GM18861 (cell line): Measurements from ENCODE around the gene SLC37A1.
A peak's percentile ranks its signal among the peaks of the same experiment; 100 is the strongest.
"Not testable (repeated sequence)": the region's sequence is repeated elsewhere in the genome, so short reads cannot be mapped to it uniquely, and the experiment has no call there.

Experiments used
- ATAC-seq: cut with Tn5 transposase; IDR thresholded peaks from one replicate; pipeline ENCODE4 v1.9.1; 2021; ENCODE audit not compliant: unreplicated experiment

The SLC37A1 gene

DNA sequence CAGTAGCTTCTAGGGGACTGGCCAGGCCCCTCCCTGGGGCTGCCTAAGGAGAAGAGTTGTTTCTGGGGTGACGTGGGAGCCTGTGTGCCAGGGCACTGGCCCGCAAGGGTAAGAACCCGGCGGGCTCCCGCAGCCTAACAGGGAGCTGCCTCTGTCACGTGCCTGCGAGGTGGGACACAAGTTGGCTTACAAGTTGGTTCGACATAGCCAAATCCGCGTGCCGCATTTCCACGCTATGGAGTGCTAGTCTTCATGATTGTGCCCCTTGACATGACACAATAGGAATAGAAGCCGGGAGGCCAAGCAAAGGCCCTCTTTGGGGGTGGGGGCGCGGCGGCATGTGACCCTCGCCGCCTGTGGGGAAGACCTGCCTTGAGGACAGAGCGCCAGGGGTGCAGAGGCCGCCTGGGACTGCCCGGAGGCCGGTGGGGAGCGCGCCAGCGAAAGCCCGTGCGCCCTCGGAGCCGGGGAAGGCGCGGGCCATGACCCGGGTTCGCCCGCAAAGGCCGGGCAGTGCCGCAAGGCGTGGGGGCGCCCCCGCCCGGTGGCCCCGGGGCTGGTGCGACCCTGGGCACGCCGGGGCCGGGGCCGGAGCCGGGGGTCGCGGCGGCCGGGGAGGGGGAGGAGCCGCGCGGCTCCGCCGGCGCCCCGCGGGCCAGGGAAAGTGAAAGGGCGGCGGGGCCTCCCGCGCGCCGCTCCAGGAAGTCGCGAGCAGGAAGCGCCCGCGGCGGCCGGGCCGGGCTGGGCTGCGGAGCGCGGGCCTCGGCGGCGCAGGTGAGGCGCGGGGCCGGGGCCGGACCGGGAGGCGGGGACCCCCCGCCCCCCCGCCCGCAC lies at the start of gene SLC37A1:
SLC37A1 (plus strand) TSS at position 702 of the 834 bp plus-strand sequence. CDS start 4,603 bp downstream, outside the sequence.
- ATAC-seq = peak; percentile 40

DNA sequence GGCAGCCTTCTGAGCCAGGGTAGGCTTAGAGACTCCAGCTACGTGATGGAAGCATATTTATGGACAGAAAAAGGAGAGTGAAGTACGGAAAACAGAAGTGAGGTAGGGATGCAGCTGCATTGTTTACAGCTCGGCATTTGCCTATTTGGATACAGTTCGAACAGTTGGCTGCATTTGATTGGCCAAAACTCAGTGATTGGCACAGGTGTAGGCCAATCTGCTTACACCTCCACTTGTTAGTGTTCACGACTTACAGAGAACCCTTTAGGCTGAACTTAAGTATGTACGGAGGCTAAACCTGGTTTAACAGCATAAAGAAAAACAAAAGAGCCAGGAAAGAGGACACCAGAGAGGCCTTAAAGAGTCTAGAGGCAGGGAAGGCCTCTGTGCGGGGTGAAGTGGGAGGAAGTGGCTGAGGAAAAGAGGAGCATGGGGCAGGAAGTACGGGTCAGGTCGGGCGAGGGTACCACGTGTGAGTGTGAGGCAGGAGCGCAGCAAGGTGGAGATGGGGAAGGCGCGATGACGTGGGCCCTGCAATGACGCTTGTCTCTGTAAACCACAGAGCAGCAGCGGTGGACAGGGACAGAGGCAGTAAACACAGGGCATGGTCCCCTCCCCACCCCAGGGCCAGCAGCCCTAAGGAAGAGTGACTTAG lies 49.7 kb upstream of the SLC37A1 start:
- no peak for ATAC-seq

DNA sequence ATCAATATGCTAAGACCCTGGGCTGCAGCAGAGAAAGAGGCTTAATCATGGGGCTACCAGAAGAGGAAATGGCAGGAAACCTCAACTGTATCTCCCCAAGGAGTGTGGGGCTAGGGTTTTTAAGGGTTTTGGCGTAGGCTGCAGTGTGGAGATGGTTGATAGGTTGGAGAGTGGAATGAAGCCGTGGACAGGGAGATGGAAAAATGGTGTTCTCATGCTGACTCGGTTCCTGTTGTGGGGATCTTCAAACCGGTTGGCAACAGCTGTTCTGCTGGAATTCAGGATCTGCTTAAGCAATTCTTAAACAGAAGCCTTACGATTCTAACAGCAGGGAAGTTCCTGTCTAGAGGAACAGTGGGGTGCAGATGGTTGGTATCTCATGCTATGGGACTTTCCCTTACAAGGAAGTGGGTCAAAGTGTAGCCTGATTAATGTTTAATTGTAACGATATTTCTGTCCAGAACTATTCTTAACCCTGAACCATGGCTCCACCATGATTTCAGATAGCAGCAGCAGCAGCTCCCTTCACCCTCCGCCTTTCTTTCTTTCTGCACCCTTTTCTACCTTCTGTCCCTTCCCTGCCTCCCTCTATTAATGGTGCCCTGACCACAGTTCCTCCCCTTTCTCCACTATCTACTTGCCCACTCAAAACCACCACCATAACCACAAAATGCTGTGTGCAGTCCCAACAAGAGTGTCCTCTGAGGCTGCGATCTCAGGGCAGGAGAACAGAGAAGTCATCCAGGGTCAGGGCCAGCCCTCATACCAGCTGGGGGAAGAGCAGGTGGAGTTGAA lies 48.4 kb upstream of the SLC37A1 start:
- ATAC-seq = peak; percentile 30

DNA sequence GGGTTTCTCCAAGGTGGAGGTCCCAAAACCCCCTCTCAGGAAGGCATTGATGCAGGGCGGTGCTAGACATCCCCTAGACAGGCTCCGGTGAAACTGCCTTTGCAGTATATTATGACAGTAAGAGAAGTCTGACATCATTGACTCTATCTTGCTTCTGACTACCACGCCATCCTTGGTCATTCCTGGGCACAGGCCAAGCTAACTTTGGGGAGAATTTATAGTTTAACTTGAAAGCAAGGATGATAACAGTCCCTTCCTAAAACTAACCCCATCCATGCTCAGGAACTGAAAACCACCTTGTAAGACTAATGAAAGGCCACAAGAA lies 47.9 kb upstream of the SLC37A1 start:
- peak; percentile 8 for ATAC-seq

DNA sequence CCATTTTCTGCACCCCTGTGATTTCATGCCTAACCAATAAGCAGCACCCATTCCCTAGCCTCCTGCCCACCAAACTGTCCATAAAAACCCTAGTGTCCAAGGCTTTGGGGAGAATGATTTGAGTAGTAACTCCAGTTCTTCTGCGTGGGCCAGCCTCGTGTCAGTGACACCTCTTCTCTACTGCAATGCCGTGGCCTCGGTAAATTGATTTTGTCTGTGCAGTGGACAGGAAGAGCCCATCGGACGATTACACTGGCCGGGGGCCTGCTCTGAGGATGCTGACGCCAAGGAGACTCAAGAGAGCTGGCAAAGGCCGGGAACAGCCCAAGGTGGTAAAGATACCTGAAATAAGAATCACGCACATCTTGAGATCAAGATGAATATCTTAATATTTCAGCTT lies 47.0 kb upstream of the SLC37A1 start:
- ATAC-seq = no peak

DNA sequence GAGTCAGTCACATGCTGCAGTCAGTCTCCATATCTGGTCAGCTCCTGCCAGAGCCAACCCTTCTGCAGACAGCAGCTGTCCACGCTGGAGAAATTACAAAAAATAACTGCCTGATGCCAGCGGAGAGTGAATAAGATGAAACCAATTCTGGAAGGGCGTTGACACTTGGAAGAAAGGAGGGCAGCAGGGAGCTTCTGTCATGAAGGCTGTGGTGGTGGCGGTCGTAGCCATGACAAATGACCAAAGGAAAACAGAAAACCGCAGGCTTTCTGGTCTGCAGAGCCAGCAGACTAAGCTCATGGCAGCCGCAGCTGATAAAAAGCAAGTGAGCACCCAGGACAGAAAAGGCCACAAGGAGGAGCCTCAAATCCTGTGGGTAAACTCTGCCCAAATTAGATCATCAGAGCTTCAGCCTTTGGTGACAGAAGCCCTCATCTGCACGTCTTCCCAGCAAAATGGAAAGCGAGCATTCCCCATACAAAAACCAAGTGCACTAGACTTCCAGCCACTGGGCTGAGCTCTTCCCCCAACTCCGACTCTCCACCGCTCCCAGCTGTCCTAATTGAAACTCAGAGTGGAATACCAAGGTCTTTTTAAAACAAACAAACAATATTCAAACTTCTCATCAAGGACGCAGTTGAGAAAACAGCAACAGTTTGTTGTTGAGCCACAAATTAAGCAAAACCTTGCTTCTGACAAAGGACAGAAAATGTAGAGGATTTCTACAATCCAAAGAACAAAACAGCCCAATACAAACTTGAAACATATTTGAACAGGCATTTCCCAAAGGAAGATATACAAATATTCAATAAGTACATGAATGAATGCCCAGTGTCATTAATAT lies 46.3 kb upstream of the SLC37A1 start:
- no peak for ATAC-seq

DNA sequence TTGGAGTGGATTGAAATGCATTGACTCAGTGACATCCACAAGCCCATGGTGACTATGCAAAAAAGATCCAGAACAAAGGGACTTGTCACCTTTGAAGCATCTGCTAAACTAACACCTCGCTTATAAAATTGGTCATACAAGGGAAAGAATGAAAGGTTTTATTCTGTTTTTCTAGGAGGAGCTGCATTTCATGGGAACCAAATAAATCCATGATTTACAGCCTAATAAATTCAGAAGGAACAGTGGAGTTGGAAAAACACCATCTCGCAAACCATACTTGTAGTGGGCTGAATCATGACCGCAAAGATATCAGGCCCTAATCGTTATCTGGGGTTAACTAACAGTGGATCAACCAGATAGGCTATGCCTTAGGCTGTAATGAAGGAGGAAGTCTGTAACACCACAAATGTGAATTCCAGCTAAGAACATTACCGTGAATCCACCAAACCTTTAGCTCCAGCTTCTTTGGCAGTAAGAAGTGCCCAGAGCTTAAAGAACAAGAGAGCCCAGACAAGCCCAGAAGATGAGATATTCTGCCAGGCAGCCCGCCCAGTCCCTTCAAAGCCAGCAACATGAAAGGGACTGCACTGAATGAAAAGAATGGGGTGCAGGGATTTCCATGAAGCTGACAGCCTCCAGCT lies 45.0 kb upstream of the SLC37A1 start:
- no peak for ATAC-seq

DNA sequence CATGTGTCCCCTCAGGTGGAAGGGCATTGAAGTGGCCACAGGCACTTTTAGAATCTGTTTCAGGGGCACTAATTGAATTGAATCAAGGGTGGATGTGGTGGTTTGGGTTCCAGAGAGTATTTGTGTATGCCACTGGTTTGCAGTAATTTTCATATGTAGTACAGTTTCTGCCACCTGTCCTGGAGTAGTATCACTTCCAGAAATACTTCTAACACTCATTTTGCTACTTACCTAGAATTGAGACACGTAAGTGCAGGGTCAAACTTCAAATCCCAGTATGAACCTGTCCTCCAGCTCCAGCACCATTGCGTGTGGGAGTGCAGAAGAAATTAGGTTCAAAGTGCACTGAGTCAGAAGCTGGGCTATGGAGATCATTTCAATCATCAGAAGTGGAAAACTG lies 44.4 kb upstream of the SLC37A1 start:
- ATAC-seq = no peak

DNA sequence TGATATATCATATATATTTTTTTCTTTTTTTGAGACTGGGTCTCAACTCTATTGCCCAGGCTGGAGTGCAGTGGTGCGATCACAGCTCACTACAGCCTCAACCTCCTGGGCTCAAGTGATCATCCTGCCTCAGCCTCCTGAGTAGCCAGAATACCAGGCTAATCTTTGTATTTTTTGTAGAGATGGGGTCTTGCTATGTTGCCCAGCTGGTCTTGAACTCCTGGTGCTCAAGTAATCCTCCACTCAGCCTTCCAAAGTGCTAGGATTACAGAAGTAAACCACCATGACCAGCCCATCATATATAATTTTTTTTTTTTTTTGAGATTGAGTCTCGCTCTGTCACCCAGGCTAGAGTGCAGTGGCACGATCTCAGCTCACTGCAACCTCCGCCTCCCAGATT lies 43.9 kb upstream of the SLC37A1 start:
- not testable (repeated sequence) for ATAC-seq

DNA sequence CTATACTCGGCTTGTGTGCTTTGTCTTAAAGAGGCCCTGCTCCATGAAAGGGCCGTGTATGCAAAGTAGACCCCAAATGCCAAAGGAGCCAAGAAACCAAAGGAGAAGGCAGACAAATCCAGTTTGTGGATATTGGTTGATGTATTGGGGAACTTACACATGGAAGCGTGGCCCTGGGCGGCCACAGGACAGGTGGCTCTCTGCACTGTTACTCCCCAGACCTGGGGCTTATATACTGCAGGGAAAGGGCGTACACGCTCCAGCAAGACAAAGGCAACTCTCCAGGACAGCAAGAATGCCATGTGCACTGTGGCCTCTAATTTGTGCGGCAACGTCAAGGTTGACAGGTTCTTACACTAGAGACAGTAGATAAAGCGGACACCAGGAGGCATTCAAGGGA lies 42.4 kb upstream of the SLC37A1 start:
- ATAC-seq = no peak

DNA sequence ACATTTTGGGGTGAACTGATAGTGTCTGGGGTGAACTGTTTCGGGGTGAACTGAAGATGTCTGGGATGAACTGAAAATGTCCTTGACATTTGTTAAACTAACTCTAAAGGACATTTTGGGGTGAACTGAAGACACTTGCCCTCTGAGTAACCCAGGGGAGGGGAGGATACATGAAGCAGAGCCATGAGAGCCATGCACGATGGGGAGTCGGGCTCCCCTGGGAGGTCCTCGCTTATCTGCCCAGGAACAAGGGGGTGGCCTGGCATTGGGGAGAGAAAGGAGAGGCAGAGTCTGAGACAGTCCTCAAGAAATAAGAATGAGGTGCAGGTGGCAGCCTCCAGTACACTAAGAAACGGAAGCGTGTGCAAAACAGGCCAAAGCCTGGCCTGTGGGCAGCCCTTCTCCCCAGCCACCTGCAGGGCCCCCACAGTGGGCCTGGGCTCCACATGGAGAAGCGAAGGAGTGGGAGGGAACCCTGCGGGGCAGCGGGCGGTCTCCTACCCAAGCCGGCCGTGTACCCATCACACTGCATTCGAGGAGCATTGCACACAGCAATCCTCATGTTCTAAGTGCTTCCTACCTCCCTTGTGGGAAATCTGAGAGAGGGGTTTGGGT lies 41.8 kb upstream of the SLC37A1 start:
- no peak for ATAC-seq

DNA sequence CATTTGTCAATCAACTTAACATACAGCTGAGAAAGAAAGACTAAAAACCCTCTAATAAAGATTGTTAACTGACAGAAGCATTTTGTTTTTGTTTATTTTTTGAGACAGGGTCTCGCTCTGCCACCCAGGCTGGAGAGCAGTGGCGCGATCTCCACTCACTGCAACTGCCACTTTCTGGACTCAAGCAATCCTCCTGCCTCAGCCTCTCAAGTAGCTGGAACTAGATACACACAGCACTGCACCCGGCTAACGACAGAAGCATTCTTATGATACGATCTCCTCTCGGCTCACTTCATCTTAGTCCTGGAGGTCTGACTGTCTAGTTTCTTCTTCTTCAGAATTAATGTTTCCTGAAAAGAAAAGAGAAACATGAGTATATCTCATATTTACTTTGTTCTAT lies 41.1 kb upstream of the SLC37A1 start:
- ATAC-seq = no peak

DNA sequence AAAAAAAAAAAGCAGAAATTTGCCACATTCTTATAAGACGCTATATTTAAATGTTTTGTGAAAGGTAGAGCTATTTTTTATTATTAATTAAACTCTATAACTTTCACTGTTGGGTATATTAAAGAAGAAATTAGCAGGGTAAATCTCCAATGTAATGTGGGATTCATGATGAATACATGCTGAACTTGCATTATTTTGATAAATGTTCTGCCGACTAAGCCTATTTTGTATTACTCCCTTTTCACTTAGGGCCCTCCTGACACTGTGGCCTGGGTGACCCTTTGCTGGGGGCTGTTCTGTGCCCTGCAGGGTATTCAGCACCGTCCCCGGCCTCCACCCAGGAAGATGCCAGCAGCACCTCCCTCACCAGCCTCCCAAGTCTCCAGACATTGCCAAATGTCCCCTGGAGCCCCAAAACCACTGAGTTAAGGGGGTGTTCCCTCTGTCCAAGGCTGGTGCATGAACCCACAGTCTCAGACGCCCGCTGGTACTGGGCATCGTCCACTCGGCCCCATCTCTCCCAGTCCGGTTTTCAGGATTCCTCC lies 40.1 kb upstream of the SLC37A1 start:
- ATAC-seq = no peak

DNA sequence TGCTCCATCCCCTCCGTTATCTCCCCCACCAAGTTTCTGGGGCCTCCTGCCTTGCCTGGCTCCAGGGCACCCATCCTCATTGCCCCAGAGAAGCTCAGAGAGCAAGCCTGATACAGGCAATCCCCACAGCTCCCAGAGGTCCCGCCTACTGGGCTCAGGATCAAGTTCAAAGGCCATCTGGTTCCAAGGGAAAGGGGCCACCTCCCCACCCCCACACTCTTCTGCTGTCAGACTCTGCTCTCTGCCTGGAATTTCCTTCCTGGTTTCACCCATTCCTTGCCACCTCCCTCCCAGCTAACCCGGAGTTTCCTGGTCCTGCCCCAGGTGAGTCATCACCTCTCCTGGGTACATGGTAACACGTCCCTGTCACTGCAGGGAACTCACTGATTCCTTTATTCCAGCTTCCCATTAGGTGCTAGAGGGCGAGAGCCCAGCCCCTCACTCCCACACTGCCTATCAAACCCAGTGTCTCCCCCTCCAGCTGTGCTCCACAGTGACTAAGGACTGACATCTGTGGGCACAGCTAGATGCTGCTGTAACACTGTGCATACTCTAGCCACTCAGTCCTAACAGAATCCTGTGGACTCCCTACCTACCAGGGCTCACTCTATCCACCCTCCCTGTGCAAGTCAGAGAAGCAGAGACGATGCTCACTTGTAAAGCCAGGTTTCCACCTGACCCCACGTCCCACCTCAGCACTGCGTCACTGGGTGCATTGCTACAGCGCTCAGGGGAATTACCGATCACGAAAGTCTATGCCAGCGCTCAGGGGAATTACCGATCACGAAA lies 39.4 kb upstream of the SLC37A1 start:
- ATAC-seq = peak; percentile 61

DNA sequence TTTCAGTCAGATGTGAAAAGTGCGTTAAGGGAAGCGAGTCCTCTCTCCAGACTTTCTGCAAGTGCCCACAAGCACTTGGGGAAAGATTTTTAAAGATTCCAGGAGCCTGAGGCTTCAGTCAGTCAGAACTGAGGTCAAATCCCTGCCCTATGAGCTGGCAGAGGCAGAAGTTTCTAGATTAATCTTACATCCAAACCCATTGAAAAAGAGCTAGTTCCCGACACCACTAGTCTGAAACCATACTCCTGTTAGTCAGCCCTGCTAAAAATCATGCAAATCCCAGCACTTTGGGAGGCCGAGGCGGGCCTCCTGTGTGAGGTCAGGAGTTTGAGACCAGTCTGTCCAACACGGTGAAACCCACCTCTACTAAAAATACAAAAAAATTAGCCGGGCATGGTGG lies 38.6 kb upstream of the SLC37A1 start:
- no peak for ATAC-seq

DNA sequence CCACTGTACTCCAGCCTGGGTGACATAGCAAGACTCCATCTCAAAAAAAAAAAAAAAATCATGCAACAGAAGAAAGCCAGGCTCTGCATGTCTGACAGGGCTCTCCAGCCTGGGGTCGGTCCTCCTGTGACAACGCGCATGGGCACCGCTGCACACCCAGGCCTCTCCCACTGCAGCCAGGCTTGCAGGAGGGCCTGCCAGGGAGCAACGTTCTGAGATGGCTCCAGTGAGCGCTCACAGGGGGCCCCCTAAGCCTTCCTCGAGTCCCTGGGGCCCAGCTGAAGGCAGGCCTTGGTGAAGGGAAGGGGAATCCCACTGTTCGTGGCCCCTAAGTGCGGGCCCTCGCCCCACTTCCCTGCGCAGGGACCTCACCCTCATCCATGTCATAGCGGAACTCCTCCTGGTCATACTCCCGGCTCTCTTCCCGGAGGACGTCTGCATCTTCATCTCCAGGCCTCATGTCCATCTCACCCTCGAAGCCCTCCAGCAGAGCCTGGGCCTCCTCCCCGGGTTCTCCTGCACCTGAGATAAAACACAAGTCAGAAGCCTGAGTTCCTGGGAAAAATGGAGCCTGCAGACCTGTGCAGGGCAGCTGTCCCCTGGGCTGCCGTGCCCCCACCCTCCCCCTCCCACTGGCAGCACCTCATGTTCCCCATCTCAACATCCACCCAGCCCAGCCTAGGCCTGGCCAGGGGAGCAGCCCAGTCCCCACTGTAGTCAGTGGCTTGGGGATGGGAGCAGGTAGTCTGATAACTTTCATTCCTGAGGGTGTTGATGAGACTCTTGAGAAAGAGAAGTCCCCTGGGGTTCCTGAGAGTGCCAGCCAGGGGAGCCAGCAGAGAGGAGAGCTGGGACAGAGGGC lies 37.9 kb upstream of the SLC37A1 start:
- ATAC-seq = no peak

DNA sequence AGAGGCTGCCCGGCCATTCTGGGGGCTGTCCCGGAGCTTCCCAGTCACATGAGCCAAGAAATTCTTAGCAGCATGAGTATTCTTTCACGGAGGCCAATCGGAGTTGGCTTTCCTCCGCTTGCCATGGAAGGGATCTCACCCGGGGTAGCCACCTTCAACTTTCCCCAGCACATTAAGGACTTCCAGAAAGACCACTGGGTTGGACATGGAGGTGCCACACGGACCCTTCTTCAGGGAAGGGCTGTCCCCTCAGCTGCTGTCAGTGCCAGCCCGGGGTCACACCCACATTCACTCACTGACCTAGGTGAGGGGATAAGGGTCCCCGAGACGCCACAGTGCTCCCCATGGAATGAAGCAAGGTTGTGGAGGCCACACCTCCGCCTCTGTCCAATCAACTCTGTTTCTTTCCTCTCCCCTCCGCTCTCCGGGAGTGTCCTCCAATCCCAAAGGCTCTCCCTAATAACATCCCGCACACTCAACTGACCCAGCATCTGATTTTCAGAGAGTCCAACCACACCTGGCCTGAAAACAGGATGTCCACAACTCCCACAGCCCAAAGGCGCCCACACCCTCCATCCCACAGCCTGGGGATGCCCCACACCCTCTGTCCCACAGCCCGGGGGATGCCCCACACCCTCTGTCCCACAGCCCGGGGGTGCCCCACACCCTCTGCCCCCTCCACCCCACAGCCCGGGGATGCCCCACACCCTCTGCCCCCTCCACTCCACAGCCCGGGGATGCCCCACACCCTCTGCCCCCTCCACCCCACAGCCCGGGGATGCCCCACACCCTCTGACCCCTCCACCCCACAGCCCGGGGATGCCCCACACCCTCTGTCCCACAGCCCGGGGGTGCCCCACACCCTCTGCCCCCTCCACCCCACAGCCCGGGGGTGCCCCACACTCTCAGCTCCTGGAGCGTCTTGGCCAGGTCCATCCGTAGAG lies 37.0 kb upstream of the SLC37A1 start:
- ATAC-seq = no peak
